Germinal center (tissue), 1 donor: Measurements from ENCODE around the gene ITPR2.
A peak's percentile ranks its signal among the peaks of the same experiment; 100 is the strongest.

ENCODE experiments used
- DNase-seq: peaks from one replicate; pipeline ENCODE4 v3.0.0; 2012; ENCODE audit warnings: mixed read lengths, low spot score

Gene ITPR2

DNA sequence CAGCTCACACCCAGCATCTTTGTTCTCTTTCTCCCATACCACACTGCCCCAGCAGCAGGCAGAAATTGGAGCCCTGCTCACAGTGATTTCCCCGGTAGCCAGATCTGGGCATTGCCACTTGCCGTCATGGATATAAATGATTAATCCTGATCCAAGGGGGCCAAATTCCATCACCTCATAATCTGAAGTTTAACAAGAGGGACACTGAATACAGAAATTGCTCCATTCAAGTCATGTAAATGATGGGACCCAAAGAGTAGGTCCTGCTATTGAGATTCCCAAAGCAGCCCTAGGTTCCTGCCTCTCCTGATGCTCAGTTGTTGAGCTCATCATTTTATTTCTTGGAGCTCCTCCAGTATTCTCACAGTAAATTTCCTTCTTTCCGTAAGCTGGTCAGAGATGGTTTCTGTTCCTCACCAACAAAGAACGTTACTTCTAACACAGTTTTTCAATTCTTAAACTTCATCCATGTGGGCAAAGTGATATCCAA lies 11.7 kb downstream of the ITPR2 start:
- DNase-seq, result no peak

DNA sequence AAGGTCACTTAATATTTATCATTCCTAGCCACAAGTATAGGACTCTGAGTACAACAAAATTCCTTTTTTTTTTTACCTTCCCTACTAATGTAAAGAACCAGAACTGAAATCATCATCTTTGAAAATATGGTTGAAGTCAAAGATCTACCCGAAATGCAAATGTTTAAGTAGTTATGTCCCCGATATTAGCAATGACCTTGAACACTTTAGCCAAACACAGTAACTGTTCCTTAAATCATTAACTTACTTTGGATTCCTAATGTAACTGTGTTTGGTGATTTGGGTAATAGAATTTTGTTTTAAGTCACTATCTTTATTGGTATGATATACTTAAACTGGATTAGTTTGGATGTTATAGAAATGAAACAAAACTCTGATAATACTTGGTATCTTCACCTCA lies 14.4 kb downstream of the ITPR2 start:
- no peak for DNase-seq

DNA sequence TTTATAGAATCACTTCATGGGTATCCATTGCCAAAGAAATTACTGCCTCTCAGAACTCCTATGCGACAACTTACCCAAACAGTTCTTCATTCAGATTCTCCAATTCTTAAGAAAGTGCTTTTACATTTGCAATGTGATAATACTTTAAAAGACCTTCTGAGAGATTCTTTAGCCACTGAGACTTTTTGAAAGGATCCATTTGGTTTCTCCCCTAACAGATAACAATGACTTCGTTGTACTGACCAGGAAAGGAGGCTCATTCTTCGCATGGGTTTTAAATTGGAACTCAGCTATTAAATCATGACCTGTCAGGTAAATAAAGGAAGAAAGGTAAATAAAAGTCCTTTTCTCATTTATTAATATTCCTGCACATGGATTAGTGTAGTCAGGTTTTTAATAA lies 14.8 kb downstream of the ITPR2 start:
- no peak for DNase-seq

GRCh38 chr12:26817183-26817591 lies 15.8 kb downstream of the ITPR2 start:
- DNase-seq, result no peak

DNA sequence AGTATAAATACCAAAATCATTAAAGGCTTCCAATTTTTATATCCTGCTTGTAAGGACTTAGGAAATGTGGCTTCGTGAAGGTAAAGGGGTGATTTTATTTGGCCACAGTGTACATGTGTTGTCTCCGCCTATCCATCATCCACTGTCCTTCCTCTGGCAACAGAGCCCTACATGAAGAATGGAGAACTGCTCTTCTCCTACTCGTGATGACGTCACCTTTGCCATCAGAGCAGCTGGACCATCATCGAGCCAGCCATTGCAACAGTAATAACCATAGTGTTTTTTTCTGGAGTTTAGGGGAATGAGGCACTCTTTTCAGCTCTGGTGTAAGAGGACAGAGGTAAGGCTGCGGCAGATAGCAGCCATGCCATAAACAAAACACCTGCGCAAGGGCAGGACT lies 19.2 kb downstream of the ITPR2 start:
- no peak for DNase-seq

GRCh38 chr12:26810330-26810729 lies 22.7 kb downstream of the ITPR2 start:
- no peak for DNase-seq

DNA sequence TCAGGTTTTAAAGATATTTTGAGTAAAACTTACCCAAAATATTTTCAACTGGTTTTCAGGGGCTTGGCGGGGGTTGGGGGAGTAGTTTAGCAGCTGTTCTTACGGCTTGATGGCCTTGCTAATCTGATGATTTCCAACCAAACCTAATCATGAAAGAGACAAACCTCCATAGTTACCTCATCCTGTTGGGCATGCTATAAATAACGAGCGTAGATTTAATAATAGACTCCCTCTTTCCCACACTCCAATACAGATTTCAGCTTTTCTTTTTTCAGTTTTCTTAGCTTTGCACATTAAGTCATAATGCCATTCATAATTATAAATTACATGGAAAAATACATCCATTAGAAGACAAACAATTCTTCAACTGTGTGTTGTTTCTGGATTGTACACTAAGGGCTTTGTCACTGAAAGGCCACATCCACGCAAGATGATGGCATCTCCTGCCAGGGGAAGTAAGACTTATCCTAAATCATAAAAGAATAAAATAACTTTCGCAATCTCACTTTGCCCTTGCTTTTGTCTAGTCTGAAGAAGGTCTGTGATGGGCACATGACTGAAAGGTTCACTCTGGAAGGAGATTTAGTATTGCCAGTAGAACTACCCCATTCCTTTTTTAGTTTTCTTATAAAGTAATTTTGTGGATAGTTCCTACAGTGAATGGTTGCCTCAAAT lies 23.2 kb downstream of the ITPR2 start:
- no peak for DNase-seq

GRCh38 chr12:26808766-26809476 lies 24.1 kb downstream of the ITPR2 start:
- DNase-seq, result no peak

- DNase-seq, result no peak
Observed at GRCh38 chr12:26807292-26807691, 25.7 kb downstream of the ITPR2 start.

DNA sequence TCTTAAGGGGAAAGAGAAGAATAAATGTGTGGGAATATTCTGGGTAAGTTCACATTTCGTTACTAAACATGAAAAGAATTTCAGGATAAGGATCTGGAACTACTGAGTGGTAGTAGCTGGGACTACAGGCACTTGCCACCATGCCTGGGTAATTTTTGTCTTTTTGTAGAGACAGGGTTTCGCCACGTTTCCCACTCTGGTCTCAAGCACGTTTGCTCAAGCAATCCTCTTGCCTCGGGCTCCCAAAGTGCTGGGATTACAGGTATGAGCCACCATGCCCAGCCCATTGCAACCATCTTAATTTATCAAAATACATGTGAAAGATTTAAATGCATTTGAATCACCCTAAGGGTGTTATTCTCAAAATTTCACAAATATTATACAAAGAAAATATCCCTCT lies 26.4 kb downstream of the ITPR2 start:
- DNase-seq, result no peak

DNA sequence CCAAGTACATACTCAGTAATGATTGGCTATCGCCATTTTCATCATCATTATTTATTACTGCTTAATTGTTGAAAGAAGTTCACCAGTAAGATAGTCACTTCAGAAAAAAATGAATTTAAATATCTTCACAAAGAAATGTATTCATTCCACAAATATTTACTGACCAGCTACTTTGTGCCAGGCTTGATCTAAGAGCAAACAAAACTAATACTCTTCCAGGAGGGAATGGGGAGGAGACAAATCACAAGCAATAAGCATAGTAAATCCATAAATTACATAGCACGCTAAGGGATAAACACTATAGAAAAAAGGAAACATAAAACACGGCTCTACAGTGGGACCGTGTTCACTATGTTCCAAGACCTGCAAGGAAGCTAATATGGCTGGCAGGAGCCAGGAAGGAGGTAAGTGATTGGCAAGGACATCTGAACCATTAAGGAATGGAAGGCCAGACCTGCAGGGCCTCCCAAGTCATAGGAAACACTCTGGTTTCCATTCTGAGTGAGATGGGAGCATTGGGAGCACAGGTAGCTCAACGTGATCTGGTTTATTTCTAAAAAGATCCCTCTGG lies 27.5 kb downstream of the ITPR2 start:
- no peak for DNase-seq

DNA sequence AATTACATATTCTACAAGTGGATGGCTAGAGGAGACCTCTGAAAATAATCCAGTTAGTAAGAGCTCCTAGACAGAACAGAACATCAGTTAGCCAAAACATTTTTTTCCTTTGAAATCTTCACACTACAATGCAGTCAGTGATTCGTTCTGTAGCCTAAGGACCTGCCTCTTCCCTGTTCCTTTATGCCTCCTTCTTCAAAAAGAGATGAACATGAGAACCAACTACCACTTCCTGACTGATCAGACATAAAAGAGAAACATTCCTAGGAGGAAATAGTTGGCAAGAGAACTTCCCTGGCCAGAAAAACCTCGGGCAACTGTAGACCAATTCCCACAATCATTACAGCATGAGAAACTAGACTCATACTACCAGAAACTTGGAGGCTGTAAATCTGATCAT lies 29.4 kb downstream of the ITPR2 start:
- no peak for DNase-seq

GRCh38 chr12:26801486-26801885 lies 31.5 kb downstream of the ITPR2 start:
- DNase-seq, result no peak

DNA sequence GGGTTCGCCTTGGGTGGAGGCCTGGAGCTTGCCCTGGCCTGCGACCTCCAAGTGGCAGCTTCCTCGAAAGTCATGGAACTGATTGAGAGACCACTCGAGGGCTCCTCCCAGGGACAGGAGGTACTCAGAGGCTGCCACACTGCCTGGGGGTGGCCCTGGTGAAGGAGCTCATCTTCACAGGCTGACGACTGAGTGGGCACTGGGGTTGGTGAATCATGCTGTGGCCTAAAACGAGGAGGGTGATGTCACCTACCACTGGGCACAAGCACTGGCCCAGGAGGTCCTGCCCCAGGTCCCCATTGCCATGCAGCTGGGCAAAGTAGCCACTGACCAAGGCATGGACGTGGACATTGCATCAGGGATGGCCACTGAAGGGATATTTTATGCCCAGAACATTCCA lies 32.1 kb downstream of the ITPR2 start:
- DNase-seq, result no peak

GRCh38 chr12:26800347-26800746 lies 32.6 kb downstream of the ITPR2 start:
- no peak for DNase-seq

GRCh38 chr12:26799741-26800140 lies 33.3 kb downstream of the ITPR2 start:
- DNase-seq, result no peak

DNA sequence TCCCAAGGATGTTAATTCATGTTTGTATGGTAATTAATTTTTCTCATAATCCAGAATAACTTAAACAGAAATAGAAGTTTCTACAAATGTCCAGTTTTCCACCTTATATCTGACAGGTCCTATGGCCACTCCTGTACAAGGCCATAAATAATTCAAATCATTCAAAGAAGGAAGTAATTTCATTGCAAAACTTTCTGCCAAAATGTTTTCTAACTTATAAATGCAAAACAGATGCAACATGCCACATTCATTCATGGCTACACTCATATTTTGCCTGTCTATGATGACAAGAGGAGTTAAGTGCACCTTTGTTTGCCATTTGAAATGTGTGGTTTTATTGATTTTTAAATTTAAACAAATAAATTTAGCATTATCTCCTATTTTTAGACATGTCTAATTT lies 34.4 kb downstream of the ITPR2 start:
- no peak for DNase-seq

DNA sequence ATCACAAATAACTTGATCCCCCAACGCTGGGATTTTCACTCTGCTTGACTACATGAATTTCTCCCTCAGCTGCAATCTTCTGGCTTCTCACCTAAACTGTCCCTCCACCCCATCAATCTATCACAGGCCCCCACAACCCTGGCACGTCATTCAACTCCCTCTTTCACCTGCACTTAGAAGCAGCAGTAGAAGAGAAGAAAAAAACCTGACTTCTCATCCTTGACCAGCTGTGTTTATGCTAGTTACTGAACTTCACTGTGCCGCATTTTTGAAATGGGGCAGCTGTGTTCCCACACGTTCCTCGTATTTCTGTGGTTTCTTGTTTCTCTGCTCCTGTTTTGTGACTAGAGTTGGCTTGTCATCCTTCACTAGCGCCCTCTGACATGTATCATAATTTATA lies 35.0 kb downstream of the ITPR2 start:
- no peak for DNase-seq

DNA sequence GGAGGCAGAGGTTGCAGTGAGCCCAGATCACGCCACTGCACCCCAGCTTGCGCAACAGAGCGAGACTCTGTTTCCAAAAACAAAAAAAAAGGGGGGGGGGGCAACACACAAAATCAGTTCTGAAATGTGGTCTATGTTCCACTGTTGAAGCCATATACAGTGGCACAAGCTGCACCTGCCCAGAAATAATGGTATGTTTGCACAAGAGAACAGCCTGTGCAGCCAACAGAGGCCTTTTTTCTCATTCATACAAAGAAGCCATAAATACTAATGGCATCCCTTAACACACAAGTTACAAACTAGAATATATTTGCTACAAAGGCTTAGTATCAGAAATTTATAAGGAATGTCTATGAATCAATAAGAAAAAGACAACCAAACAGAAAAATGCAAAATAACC lies 37.1 kb downstream of the ITPR2 start:
- DNase-seq, result no peak

DNA sequence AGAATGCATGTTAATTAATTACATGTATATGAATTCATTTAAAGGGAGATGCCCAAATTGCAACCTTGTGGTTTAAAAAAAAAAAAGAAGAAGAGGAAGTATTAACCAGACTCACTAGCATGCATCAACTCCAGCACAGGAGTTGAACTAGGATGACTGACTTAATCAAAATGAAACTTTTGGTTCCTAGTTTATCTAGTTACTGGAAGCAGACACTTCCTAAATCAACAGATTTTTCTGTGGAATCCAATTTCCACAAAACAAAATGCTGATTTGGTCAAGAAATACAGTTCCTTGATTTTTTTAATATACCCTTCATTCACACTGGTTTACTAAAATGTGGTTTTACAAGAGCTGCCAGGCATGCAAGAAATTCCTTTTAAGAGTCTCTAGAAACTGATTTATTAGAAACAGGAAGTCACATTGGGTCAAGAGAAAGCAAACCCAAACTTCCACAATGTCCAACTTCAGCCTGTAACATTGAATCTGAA lies 41.6 kb downstream of the ITPR2 start:
- DNase-seq, result peak; percentile 36

DNA sequence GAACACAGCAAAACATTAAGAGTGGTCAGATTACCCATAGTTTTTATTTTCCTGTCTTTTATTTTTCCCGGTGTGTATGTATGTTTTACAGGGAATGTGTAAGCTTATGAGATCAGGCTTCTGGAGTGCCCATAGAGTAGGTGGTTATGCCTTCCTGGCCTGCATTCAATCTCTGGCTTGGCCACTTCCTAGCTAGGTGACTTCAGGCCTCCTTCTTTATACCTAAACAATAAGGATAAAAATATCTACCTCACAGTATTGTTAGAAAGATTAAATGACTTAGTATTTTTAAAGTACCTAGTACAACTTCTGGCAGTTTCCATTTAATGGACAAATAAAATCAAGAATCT lies 42.4 kb downstream of the ITPR2 start:
- no peak for DNase-seq

GRCh38 chr12:26789731-26790644 lies 43.0 kb downstream of the ITPR2 start:
- DNase-seq, result no peak
